ENCODE results near the gene CAMKMT.

The CAMKMT gene

GRCh38 chr2:44612276-44612675 lies 250.5 kb downstream of the CAMKMT start:
- no peak for DNase-seq

GRCh38 chr2:44614940-44615339 lies 253.2 kb downstream of the CAMKMT start:
- DNase-seq = no peak

DNA sequence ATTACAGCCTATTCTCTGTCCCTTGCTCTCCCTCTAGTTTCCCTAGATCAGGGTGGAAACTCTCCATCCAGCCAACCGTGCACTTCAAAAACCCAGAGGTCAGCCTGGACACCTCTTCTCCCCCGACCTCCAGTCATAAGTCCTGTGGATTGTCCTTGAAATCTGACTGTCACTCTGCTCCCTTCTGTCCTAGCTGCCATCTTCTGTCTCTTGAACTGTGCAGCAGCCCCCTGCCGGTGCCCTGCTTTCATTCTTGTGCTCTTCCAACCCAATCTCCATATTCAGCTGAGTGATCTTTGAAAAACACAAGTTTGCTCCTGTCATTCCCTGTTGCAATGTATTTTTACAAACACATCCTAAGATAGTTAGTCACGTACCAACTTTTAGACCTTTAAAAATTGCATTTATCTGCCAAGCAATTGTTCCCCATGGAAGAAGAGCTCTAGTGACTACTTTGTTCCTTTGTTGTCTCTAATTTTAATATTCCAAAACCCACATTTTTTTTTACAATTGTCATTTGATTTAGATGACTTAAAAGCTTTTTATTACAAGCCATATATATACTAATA lies 254.3 kb downstream of the CAMKMT start:
- DNase-seq = no peak

DNA sequence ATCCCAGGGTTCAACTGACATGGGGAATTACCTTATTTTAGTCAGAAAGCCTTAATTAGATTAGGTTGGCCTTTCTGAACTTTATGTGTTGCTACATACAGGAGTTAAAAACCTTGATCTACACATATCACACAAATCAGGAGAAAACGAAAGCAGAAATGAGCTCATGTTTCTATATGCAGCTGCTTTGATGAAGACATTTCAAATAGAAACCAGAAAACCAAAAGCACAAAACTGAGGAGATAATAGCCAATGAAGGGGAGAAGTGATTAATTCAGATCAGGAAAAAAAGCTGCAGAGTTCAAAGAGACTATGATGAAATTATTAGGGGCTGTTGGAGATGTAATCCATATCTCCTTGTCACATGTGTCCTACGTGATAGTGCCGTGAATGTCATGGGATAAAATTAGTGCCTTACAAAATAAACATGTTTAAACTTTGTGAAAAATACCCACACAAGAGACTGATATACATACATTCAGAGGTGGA lies 255.0 kb downstream of the CAMKMT start:
- DNase-seq = no peak

- no peak for DNase-seq
Measured at GRCh38 chr2:44618251-44619023, 256.7 kb downstream of the CAMKMT start.

GRCh38 chr2:44620189-44620990 lies 258.6 kb downstream of the CAMKMT start:
- DNase-seq = no peak

DNA sequence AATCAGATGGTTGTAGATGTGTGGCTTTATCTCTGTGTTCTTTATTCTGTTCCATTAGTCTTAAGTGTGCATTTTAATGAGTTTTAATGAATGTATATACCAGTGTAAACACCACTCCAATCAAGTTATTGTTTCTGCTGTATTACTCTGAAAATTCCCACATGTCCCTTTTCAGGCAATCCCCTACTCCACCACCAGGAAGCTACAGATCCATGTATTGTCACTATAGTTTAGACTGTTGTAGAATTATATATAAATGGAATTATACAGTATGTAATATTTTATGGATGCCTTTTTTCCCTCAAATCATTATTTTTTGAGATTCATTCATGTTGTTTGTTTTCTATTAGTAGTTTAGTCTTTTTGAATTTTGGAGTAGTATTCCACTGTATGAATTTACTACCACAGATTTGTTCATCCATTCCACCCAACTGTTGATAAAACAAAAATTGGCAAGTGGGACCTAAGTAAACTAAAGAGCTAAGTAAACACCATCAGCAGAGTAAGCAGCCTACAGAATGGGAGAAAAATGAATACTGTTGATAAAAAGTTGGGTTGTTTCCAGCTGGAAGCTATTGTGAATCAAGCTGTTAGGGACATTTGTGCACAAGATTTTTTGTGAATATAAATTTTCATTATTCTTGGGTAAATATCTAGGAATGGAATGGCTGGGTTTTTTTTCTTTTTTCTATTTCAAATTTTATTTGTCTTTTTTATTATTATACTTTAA lies 262.0 kb downstream of the CAMKMT start:
- DNase-seq = no peak

- no peak for DNase-seq
Measured at GRCh38 chr2:44628297-44628696, 266.6 kb downstream of the CAMKMT start.

DNA sequence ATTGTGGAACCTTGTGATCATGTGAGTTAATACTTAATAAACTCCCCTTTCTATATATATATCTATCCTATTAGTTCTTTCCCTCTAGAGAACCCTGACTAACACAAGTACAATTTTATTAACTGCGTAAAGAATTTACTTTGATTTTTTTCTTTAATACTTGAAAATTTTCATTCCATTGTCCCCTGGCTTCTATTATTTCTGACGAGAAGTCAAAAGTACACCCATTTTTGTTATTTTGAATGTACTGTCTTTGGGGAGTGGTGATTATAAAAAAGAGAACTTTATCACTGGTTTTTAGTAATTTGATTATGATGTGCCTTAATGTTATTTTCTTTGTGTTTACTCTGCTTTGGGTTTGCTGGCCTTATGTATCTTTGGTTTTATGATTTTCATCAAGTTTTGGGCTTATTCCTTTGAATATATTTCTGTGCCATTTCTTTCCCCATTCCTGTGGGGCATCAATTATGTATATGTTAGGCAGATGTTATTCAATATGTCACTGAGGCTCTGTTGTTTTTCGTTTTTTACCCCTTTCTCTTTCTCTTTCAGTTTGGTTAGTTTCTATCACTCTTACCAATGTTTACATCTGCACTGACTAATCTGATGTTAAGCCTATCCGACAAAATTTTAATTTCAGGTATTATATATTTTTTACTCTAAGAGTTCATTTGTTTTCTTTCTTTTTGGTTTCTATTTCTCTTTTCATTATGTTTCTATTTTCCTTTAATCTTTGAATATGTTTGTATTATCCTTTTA lies 271.4 kb downstream of the CAMKMT start:
- DNase-seq = no peak

GRCh38 chr2:44635725-44636124 lies 274.0 kb downstream of the CAMKMT start:
- DNase-seq = no peak

GRCh38 chr2:44638649-44639048 lies 276.9 kb downstream of the CAMKMT start:
- DNase-seq = no peak

DNA sequence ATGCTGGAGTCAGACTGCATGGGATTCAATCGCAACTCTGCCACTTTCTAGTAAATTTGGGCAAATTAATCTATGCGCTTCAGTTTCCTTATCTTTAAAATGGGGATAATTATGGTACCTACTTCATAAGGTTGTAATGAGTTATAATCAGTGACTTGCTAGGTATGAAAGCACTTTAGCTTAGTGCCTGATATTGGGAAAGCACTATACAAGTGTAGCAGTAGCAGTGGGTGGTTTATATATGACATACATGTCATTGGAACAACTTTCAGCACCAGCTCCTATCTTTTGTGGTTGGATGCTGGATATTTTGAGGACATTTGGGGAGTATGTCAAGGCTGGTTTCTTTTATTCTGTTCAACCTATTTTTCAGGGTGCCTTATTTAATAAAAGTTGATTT lies 277.7 kb downstream of the CAMKMT start:
- DNase-seq = no peak

GRCh38 chr2:44642123-44642857 lies 280.5 kb downstream of the CAMKMT start:
- no peak for DNase-seq

GRCh38 chr2:44645937-44646336 lies 284.2 kb downstream of the CAMKMT start:
- no peak for DNase-seq

GRCh38 chr2:44649381-44649780 lies 287.6 kb downstream of the CAMKMT start:
- DNase-seq = no peak

- no peak for DNase-seq
Measured at GRCh38 chr2:44650796-44651195, 289.0 kb downstream of the CAMKMT start.

- DNase-seq = no peak
Measured at GRCh38 chr2:44651974-44652373, 290.2 kb downstream of the CAMKMT start.

DNA sequence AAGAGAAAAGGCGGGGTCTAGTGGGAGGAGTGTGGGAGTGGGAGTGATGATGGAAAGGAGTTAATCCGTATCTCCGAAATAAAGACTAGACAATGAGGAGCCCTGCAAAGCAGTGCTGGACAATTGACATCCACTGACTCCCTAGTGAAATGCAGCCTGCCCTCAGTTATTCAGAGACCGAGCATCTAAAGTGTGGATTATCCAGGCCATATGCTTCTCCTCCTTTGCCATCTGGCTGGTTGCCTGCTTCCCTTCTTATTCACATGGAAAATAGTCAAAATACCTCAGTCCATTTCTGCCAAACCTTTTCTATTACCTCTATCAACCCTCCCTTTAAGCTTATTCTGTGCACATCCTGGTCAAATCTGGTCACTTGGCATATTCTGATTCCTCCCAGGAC lies 291.0 kb downstream of the CAMKMT start:
- no peak for DNase-seq

DNA sequence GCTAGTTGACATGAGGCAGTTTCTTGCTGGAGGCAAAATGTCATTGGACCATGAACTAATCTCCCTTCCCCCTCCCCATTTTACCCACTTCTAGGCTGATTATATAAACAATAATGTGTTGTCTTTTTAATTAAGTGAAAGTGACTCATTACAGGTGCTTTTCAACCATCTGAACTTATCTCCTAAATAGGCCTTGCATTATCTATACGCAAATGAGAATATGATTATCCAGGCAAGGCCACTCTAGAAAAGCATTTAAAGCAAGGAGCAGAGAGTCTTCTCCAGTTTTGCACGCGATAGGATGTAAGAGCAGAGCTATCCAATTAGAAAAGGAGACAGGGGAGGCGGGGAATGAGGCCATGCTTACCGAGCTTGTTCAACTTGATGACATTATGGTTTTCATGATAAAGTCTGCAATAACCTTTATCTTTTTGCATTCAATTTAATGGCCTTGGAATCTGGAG lies 293.7 kb downstream of the CAMKMT start:
- no peak for DNase-seq

GRCh38 chr2:44656460-44656859 lies 294.7 kb downstream of the CAMKMT start:
- no peak for DNase-seq

DNA sequence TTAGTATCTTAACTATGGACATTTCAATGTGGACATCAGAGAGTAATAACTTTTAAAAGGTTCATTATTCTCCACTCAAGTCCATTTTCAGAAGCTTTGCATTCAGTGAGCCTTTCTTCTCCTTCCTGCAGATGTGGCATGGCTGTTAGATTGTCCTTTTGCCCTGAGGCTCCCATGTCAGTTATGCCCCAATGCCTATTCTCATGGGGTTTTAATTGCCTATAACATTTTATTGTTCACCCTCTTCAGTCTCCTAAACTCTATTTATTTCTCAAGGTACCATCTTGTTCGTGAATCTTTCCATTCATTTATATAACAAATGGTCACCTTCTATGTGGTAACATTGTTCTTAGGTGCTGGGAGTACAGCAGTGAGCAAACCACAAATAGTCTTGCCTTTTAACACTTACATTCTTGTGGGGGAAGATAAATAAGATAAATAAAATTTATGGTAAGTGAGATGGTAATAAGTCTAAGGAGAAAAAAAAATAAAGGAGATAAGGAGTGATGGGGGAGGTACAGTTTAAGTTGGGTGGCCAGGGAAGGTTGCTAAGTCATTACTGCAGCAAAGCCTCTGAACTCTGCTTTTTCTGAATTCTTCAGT lies 301.8 kb downstream of the CAMKMT start:
- no peak for DNase-seq

Measured in SHP77 treated with DMSO at 0.1 percent for 48 hours (cell line).